HepG2 (cell line): Measurements from ENCODE around the gene RNF123. TPM values are rescaled to one million over a fixed set of nuclear protein-coding genes. Genes with fewer than 3 reads are reported as not detected.

Experiments used
- CBX1 ChIP-seq: IDR thresholded peaks from one replicate; pipeline ENCODE4 v1.6.1; 2016; ENCODE audit warnings: antibody characterized with exemption, low read depth
- EHMT2 ChIP-seq: fragments of 200-600 bp; sonication (generic); IDR thresholded peaks from 2 replicates; pipeline ENCODE4 v1.7.0; 2017; ENCODE audit warnings: antibody characterized with exemption, low read depth, low read length, borderline replicate concordance
- FOXO4 ChIP-seq: sonication (generic); formaldehyde crosslinking; conservative IDR thresholded peaks from 2 replicates; pipeline ENCODE4 v1.8.1; 2023; ENCODE audit warnings: missing genetic modification reagents
- HES4 ChIP-seq: sonication (generic); formaldehyde crosslinking; IDR thresholded peaks from 2 replicates; pipeline ENCODE4 v1.9.0; 2021; ENCODE audit warnings: mild to moderate bottlenecking, missing genetic modification reagents, borderline replicate concordance
- HNRNPL ChIP-seq: fragments of 200-400 bp; formaldehyde crosslinking; IDR thresholded peaks from 2 replicates; pipeline ENCODE4 v1.6.1; 2017; ENCODE audit warnings: mild to moderate bottlenecking, low read depth, low read length
- HOXA9 ChIP-seq: sonication (generic); formaldehyde crosslinking; IDR thresholded peaks from 2 replicates; pipeline ENCODE4 v1.8.1; 2022; ENCODE audit warnings: missing genetic modification reagents, mild to moderate bottlenecking, moderate library complexity, borderline replicate concordance
- LRRFIP1 ChIP-seq: sonication (generic); formaldehyde crosslinking; conservative IDR thresholded peaks from 2 replicates; pipeline ENCODE4 v1.4.0; 2020; ENCODE audit warnings: missing genetic modification reagents
- MED8 ChIP-seq: sonication (generic); formaldehyde crosslinking; IDR thresholded peaks from 2 replicates; pipeline ENCODE4 v1.8.1; 2023; ENCODE audit warnings: mild to moderate bottlenecking, missing genetic modification reagents; ENCODE audit not compliant: insufficient replicate concordance
- MXD4 ChIP-seq: IDR thresholded peaks from 2 replicates; pipeline ENCODE4 v1.6.1; 2016; ENCODE audit warnings: mild to moderate bottlenecking, missing biosample characterization, missing genetic modification reagents
- NCOA1 ChIP-seq: sonication (generic); formaldehyde crosslinking; IDR thresholded peaks from 2 replicates; pipeline ENCODE4 v1.9.0; 2021; ENCODE audit warnings: missing genetic modification reagents
- NFRKB ChIP-seq: fragments of 450-650 bp; IDR thresholded peaks from 2 replicates; pipeline ENCODE4 v1.6.1; 2017
- REPIN1 ChIP-seq: sonication (generic); formaldehyde crosslinking; IDR thresholded peaks from 2 replicates; pipeline ENCODE4 v1.8.0; 2022; ENCODE audit warnings: missing genetic modification reagents, low read depth, mild to moderate bottlenecking, borderline replicate concordance
- ZBTB46 ChIP-seq: sonication (generic); formaldehyde crosslinking; IDR thresholded peaks from 2 replicates; pipeline ENCODE4 v1.4.0; 2020; ENCODE audit warnings: mild to moderate bottlenecking, missing genetic modification reagents, borderline replicate concordance
- ZNF232 ChIP-seq: sonication (generic); formaldehyde crosslinking; IDR thresholded peaks from 2 replicates; pipeline ENCODE4 v1.4.0; 2020; ENCODE audit warnings: missing genetic modification reagents, borderline replicate concordance
- ZNF34 ChIP-seq: sonication (generic); formaldehyde crosslinking; IDR thresholded peaks from 2 replicates; pipeline ENCODE4 v1.4.0; 2020; ENCODE audit warnings: mild to moderate bottlenecking, missing genetic modification reagents, borderline replicate concordance
- ZNF563 ChIP-seq: sonication (generic); formaldehyde crosslinking; IDR thresholded peaks from 2 replicates; pipeline ENCODE4 v1.8.0; 2022; ENCODE audit warnings: mild to moderate bottlenecking, moderate library complexity, missing genetic modification reagents
- ZNF567 ChIP-seq: sonication (generic); formaldehyde crosslinking; IDR thresholded peaks from 2 replicates; pipeline ENCODE4 v1.8.1; 2023; ENCODE audit warnings: mild to moderate bottlenecking, missing genetic modification reagents, borderline replicate concordance
- ZSCAN20 ChIP-seq: sonication (generic); formaldehyde crosslinking; IDR thresholded peaks from 2 replicates; pipeline ENCODE4 v1.4.0; 2020; ENCODE audit warnings: missing genetic modification reagents, mild to moderate bottlenecking, borderline replicate concordance
- polyA plus RNA-seq, 8 experiments: library from polyadenylated mRNA; depleted of rRNA in 3 of 8; stranded (reverse) in 7 of 8; unstranded in 1 of 8; fragments of >200 nt; fragmentation: Illumina TruSeq in 4 of 8; extraction: Trizol in 4 of 8; gene quantifications; 2 replicates each; pipeline versions ENCODE4 v1.2.1 to v1.2.3, GENCODE V29; 2011 to 2016; ENCODE audit warnings: low read depth in 4 of 8, missing spikeins in 1 of 8, mixed read lengths in 1 of 8; ENCODE audit not compliant: insufficient read depth in 1 of 8
- total RNA-seq, 5 experiments: library from RNA; depleted of rRNA; stranded (reverse); fragments of >200 nt; fragmentation: Illumina TruSeq; extraction: Trizol; gene quantifications; 2 replicates each; pipeline ENCODE4 v1.2.3, GENCODE V29; 2016; ENCODE audit warnings: low read depth in 1 of 5
- TF ChIP-seq, protein P1 (sequence below): sonication (generic); formaldehyde crosslinking; IDR thresholded peaks from 2 replicates; pipeline ENCODE4 v1.8.0; 2023; ENCODE audit warnings: mild to moderate bottlenecking, missing genetic modification reagents
- TF ChIP-seq, protein P2 (sequence below): sonication (generic); formaldehyde crosslinking; IDR thresholded peaks from 2 replicates; pipeline ENCODE4 v1.4.0; 2020; ENCODE audit warnings: mild to moderate bottlenecking, missing genetic modification reagents

The RNF123 gene
- total and polyA plus RNA-seq, 2 of the 13 experiments (the other 11 are each of a cell fraction or from before 2014, with no cell fraction given), result 29.9 to 82.2 TPM

- TF ChIP-seq, protein P1, sequence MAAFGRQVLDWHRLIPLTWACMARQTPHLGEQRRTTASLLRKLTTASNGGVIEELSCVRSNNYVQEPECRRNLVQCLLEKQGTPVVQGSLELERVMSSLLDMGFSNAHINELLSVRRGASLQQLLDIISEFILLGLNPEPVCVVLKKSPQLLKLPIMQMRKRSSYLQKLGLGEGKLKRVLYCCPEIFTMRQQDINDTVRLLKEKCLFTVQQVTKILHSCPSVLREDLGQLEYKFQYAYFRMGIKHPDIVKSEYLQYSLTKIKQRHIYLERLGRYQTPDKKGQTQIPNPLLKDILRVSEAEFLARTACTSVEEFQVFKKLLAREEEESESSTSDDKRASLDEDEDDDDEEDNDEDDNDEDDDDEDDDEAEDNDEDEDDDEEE (CRISPR knock-in tag), result peak; percentile 76
- TF ChIP-seq NCOA1 (CRISPR knock-in tag) (0 out of 2 replicates have a peak, but pooled peaks have one; percentile 39), NFRKB (no peak), EHMT2 (no peak), ZBTB46 (no peak), ZNF567 (CRISPR knock-in tag) (no peak), ZNF34 (CRISPR knock-in tag) (no peak), ZNF232 (CRISPR knock-in tag) (peak; percentile 7; the same call in 1 of the 2 replicates), REPIN1 (CRISPR knock-in tag) (0 out of 2 replicates have a peak, but pooled peaks have one; percentile 16), HOXA9 (CRISPR knock-in tag) (no peak), MXD4 (CRISPR knock-in tag) (peak; percentile 1; the same call in 1 of the 2 replicates), HNRNPL (0 out of 2 replicates have a peak, but pooled peaks have one; percentile 36), HES4 (CRISPR knock-in tag) (0 out of 2 replicates have a peak, but pooled peaks have one; percentile 41), ZNF563 (CRISPR knock-in tag) (0 out of 2 replicates have a peak, but pooled peaks have one; percentile 70), ZSCAN20 (CRISPR knock-in tag) (no peak), FOXO4 (CRISPR knock-in tag) (0 out of 2 replicates have a peak, but pooled peaks have one; percentile 69), LRRFIP1 (CRISPR knock-in tag) (no peak), CBX1 (no peak), MED8 (peak; percentile 13)
- TF ChIP-seq, protein P2, sequence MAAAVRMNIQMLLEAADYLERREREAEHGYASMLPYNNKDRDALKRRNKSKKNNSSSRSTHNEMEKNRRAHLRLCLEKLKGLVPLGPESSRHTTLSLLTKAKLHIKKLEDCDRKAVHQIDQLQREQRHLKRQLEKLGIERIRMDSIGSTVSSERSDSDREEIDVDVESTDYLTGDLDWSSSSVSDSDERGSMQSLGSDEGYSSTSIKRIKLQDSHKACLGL (CRISPR knock-in tag), result 0 out of 2 replicates have a peak, but pooled peaks have one; percentile 51
- TF ChIP-seq, all 625 proteins: peak for 16
Observed at GRCh38 chr3:49667701-49668413, 21.5 kb upstream of the RNF123 start (continued).
